PC-9 (cell line): ENCODE measurements around the gene ANKRD63.

Source experiments
- CTCF ChIP-seq: fragments of 200-600 bp; sonication (generic); conservative IDR thresholded peaks from 2 replicates; pipeline ENCODE4 v1.6.1; 2017; ENCODE audit warnings: mixed run types, antibody characterized with exemption, mild to moderate bottlenecking, moderate library complexity
- EZH2 ChIP-seq: fragments of 200-600 bp; sonication (generic); IDR thresholded peaks from 2 replicates; pipeline ENCODE4 v1.8.0; 2017; ENCODE audit warnings: antibody characterized with exemption, low read depth

- TF ChIP-seq CTCF (no peak), EZH2 (no peak)
Measured at GRCh38 chr15:40254452-40254851, 28.4 kb downstream of the ANKRD63 start.
